Measurements from ENCODE around the gene RASGEF1B. TPM values are rescaled to one million over a fixed set of nuclear protein-coding genes. Genes with fewer than 3 reads are reported as not detected.

RASGEF1B gene
- polyA plus RNA-seq: 10 to 100 TPM in 2 of 3 donors, 1 to 10 TPM in 1; 2.1 to 11.5 (median 10.8) TPM

GRCh38 chr4:81471588-81472280 is at the start of gene RASGEF1B:
Gene RASGEF1B, minus strand, starts transcription at chr4:81471907. Its CDS starts 12,399 bp downstream, at chr4:81459508.
- WGBS, 3 donors: 0% methylated on average over 64 to 71 of the region's 71 CpGs
- H3K27ac ChIP-seq (ENCODE audit: low read depth, low read length): no peak within 1 kb of the TSS

GRCh38 chr4:81519856-81520255 is 48.1 kb upstream of the RASGEF1B start:
- no peak overlapping the region for H3K27ac ChIP-seq (ENCODE audit: low read depth, low read length)
- WGBS, 3 donors: 70 to 78% (median 77%) methylated on average over 6 of the region's 6 CpGs

- 89 to 98% (median 92%) methylated on average over 3 of the region's 3 CpGs for WGBS, 3 donors
- no peak overlapping the region for H3K27ac ChIP-seq (ENCODE audit: low read depth, low read length)
Observed at GRCh38 chr4:81519427-81519773, 47.7 kb upstream of the RASGEF1B start.

GRCh38 chr4:81518762-81519426 is 47.2 kb upstream of the RASGEF1B start:
- H3K27ac ChIP-seq (ENCODE audit: low read depth, low read length): no peak overlapping the region
- 63 to 79% (median 71%) methylated on average over 6 of the region's 6 CpGs for WGBS, 3 donors

- H3K27ac ChIP-seq (ENCODE audit: low read depth, low read length): no peak overlapping the region
- 81 to 88% (median 87%) methylated on average over 6 of the region's 6 CpGs for WGBS, 3 donors
Observed at GRCh38 chr4:81516241-81516640, 44.5 kb upstream of the RASGEF1B start.

GRCh38 chr4:81512757-81513501 is 41.2 kb upstream of the RASGEF1B start:
- 38 to 55% (median 43%) methylated on average over 4 of the region's 4 CpGs for WGBS, 3 donors
- H3K27ac ChIP-seq (ENCODE audit: low read depth, low read length): no peak overlapping the region

GRCh38 chr4:81512001-81512756 is 40.5 kb upstream of the RASGEF1B start:
- no peak overlapping the region for H3K27ac ChIP-seq (ENCODE audit: low read depth, low read length)
- WGBS, 3 donors: 55 to 85% (median 81%) methylated on average over 4 of the region's 4 CpGs

- no peak overlapping the region for H3K27ac ChIP-seq (ENCODE audit: low read depth, low read length)
- WGBS, 3 donors: 80 to 91% (median 86%) methylated on average over 3 of the region's 3 CpGs
Observed at GRCh38 chr4:81510643-81511178, 39.0 kb upstream of the RASGEF1B start.

GRCh38 chr4:81509822-81510221 is 38.1 kb upstream of the RASGEF1B start:
- no peak overlapping the region for H3K27ac ChIP-seq (ENCODE audit: low read depth, low read length)

GRCh38 chr4:81509191-81509590 is 37.5 kb upstream of the RASGEF1B start:
- no peak overlapping the region for H3K27ac ChIP-seq (ENCODE audit: low read depth, low read length)
- WGBS, 3 donors: 50 to 82% (median 62%) methylated on average over 3 of the region's 3 CpGs

More at GRCh38 chr4:81509822-81510221, 38.1 kb upstream of the RASGEF1B start:
- 61 to 67% (median 66%) methylated on average over 7 of the region's 7 CpGs for WGBS, 3 donors

- WGBS, 3 donors: 58 to 79% (median 61%) methylated on average over 2 of the region's 2 CpGs
- H3K27ac ChIP-seq (ENCODE audit: low read depth, low read length): no peak overlapping the region
Observed at GRCh38 chr4:81508411-81509185, 36.9 kb upstream of the RASGEF1B start.

GRCh38 chr4:81507530-81507929 is 35.8 kb upstream of the RASGEF1B start:
- 92 to 98% (median 93%) methylated on average over 1 of the region's 1 CpG for WGBS, 3 donors
- no peak overlapping the region for H3K27ac ChIP-seq (ENCODE audit: low read depth, low read length)

- no peak overlapping the region for H3K27ac ChIP-seq (ENCODE audit: low read depth, low read length)
- WGBS, 3 donors: 87 to 93% (median 91%) methylated on average over 2 of the region's 2 CpGs
Observed at GRCh38 chr4:81506731-81507130, 35.0 kb upstream of the RASGEF1B start.

- 42 to 64% (median 58%) methylated on average over 2 of the region's 2 CpGs for WGBS, 3 donors
- no peak overlapping the region for H3K27ac ChIP-seq (ENCODE audit: low read depth, low read length)
Observed at GRCh38 chr4:81505726-81506125, 34.0 kb upstream of the RASGEF1B start.

GRCh38 chr4:81505004-81505598 is 33.4 kb upstream of the RASGEF1B start:
- WGBS, 3 donors: 28 to 78% (median 36%) methylated on average over 8 of the region's 8 CpGs
- no peak overlapping the region for H3K27ac ChIP-seq (ENCODE audit: low read depth, low read length)

GRCh38 chr4:81504112-81505003 is 32.7 kb upstream of the RASGEF1B start:
- 79 to 87% (median 82%) methylated on average over 6 of the region's 6 CpGs for WGBS, 3 donors
- no peak overlapping the region for H3K27ac ChIP-seq (ENCODE audit: low read depth, low read length)

Measured in adipose tissue (tissue), 3 donors.